Measurements from ENCODE around the gene KCTD10. TPM values are rescaled to one million over a fixed set of nuclear protein-coding genes. Genes with fewer than 3 reads are reported as not detected.
"Not testable (repeated sequence)": the region's sequence is repeated elsewhere in the genome, so short reads cannot be mapped to it uniquely, and the experiment has no call there.

Gene KCTD10
- total RNA-seq, 1 experiment from 2014 or later: 54.5 TPM

- H3K36me3 ChIP-seq (ENCODE audit: insufficient read depth, low read length, poor library complexity, severe bottlenecking): no peaks in the 10 kb centered on the region
- no peak overlapping the region for H3K4me3 ChIP-seq (ENCODE audit: low read depth, low read length, poor library complexity, severe bottlenecking)
- no TSS peak for BruUV-seq (replicated peaks)
- no peak for DNase-seq (ENCODE audit: low spot score)
- ChIA-PET CTCF (no interaction called here), POLR2A (ENCODE audit: low non-redundant PET) (no interaction called here)
- H3K27ac ChIP-seq (ENCODE audit: low read depth, low read length, poor library complexity, severe bottlenecking): no peak overlapping the region
- no peaks in the 10 kb centered on the region for H3K9me3 ChIP-seq (ENCODE audit: low read depth, low read length, poor library complexity, severe bottlenecking)
- intact Hi-C loops (cut with micrococcal nuclease; ENCODE audit: unreplicated experiment): loop anchor here (5.0 kb wide), 1 partner anchor 43 kb away; no protein-coding TSS in a partner anchor
- peaks cover 17% of the 10 kb centered on the region for H3K4me1 ChIP-seq (ENCODE audit: insufficient read depth, low read length, poor library complexity, severe bottlenecking)
- H3K27me3 ChIP-seq (replicated peaks; ENCODE audit: insufficient read depth, low read depth, low read length, poor library complexity): no peaks in the 10 kb centered on the region
- TF ChIP-seq, protein P1, sequence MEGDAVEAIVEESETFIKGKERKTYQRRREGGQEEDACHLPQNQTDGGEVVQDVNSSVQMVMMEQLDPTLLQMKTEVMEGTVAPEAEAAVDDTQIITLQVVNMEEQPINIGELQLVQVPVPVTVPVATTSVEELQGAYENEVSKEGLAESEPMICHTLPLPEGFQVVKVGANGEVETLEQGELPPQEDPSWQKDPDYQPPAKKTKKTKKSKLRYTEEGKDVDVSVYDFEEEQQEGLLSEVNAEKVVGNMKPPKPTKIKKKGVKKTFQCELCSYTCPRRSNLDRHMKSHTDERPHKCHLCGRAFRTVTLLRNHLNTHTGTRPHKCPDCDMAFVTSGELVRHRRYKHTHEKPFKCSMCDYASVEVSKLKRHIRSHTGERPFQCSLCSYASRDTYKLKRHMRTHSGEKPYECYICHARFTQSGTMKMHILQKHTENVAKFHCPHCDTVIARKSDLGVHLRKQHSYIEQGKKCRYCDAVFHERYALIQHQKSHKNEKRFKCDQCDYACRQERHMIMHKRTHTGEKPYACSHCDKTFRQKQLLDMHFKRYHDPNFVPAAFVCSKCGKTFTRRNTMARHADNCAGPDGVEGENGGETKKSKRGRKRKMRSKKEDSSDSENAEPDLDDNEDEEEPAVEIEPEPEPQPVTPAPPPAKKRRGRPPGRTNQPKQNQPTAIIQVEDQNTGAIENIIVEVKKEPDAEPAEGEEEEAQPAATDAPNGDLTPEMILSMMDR (conservative IDR thresholded peaks at IDR 0.05; ENCODE audit: low read depth, low read length): no peak
- no peak for TF ChIP-seq EZH2 (IDR thresholded peaks at IDR 0.05; ENCODE audit: borderline replicate concordance, low read depth, low read length, poor library complexity, severe bottlenecking)
Measured at GRCh38 chr12:109475121-109475520, 2.0 kb downstream of the KCTD10 start.

DNA sequence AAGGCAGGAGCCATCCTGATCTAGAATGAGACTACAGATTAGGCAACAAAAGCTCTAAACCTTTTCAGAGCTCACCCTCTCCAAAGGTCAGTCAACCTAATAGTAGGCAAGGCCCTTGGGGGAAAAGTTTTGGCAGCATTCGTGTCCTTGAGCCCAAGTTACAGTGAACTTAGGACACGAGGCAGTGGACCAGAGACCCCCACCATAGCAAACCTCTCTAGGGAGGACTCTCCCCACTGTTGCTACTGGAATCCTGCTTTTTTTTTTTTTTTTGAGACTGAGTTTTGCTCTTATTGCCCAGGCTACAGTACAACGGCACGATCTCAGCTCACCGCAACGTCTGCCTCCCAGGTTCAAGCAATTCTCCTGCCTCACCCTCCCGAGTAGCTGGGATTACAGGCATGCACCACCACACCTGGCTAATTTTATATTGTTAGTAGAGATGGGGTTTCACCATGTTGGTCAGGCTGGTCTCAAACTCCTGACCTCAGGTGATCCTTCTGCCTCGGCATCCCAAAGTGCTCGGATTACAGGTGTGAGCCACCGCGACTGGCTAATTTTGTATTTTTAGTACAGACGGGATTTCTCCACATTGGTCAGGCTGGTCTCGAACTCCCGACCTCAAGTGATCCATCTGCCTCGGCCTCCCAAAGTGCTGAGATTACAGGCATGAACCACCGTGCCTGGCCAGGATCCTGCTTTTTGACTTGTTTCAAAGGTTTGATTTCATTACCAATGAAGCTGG is 3.4 kb downstream of the KCTD10 start:
- DNase-seq (ENCODE audit: low spot score); POLR2A ChIA-PET (ENCODE audit: low non-redundant PET); BruUV-seq (replicated peaks); H3K9me3 ChIP-seq (ENCODE audit: low read depth, low read length, poor library complexity, severe bottlenecking); H3K27me3 ChIP-seq (replicated peaks; ENCODE audit: insufficient read depth, low read depth, low read length, poor library complexity); CTCF ChIA-PET; intact Hi-C loops (cut with micrococcal nuclease; ENCODE audit: unreplicated experiment); H3K4me3 ChIP-seq (ENCODE audit: low read depth, low read length, poor library complexity, severe bottlenecking); H3K36me3 ChIP-seq (ENCODE audit: insufficient read depth, low read length, poor library complexity, severe bottlenecking); H3K27ac ChIP-seq (ENCODE audit: low read depth, low read length, poor library complexity, severe bottlenecking): not testable (repeated sequence)
- H3K4me1 ChIP-seq (ENCODE audit: insufficient read depth, low read length, poor library complexity, severe bottlenecking): peaks cover 15% of the 10 kb centered on the region

DNA sequence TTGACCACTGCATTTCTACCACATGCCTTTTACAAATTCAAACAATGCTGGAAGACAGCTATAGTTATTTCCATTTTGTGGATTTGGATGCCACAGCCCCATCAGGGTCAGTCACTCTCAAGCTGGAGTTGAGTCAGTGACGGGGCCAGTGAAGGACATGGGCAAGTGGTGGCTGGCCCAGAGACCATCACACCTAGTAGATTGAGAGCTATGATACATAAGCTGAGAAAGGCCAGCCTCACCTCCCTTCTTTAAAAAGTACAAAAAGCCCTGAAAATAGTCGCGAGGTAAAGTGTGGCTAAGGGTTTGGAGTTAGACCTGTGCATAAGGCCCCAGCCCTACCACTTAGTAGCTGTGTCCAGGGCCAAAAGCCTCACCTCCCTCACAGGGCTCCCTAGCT is 4.1 kb downstream of the KCTD10 start:
- Histone ChIP-seq H3K4me1 (ENCODE audit: insufficient read depth, low read length, poor library complexity, severe bottlenecking) (peaks cover 14% of the 10 kb centered on the region), H3K27ac (ENCODE audit: low read depth, low read length, poor library complexity, severe bottlenecking) (no peak overlapping the region), H3K4me3 (ENCODE audit: low read depth, low read length, poor library complexity, severe bottlenecking) (no peak overlapping the region), H3K36me3 (ENCODE audit: insufficient read depth, low read length, poor library complexity, severe bottlenecking) (peaks cover 6% of the 10 kb centered on the region), H3K9me3 (ENCODE audit: low read depth, low read length, poor library complexity, severe bottlenecking) (no peaks in the 10 kb centered on the region), H3K27me3 (replicated peaks; ENCODE audit: insufficient read depth, low read depth, low read length, poor library complexity) (no peaks in the 10 kb centered on the region)
- BruUV-seq (replicated peaks): no TSS peak
- ChIA-PET CTCF (no interaction called here), POLR2A (ENCODE audit: low non-redundant PET) (no interaction called here)
- intact Hi-C loops (cut with micrococcal nuclease; ENCODE audit: unreplicated experiment): no loop called here
- DNase-seq (ENCODE audit: low spot score): no peak
- TF ChIP-seq, protein P1 (conservative IDR thresholded peaks at IDR 0.05; ENCODE audit: low read depth, low read length): no peak
- no peak for TF ChIP-seq EZH2 (IDR thresholded peaks at IDR 0.05; ENCODE audit: borderline replicate concordance, low read depth, low read length, poor library complexity, severe bottlenecking)

DNA sequence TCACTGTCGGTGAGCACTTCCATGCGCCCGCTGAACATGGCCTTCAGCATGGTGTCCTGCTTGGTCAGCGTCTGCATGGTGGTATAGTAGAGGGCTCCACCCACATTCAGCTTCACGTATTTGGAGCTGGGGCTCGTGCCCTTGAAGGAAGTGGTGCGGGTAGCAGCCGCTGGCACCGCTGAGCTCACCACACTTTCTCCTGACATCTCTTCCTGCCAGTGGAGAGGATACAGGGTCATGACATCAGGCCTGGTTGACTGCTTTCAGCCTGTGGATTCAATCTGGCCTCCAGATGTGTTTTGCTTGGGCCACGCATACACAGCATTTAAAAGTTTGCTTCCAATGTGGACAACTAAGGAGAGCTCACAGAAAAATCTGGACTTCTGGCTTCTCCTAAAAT is 7.6 kb downstream of the KCTD10 start:
- no peak overlapping the region for H3K27ac ChIP-seq (ENCODE audit: low read depth, low read length, poor library complexity, severe bottlenecking)
- intact Hi-C loops (cut with micrococcal nuclease; ENCODE audit: unreplicated experiment): no loop called here
- TF ChIP-seq EZH2 (IDR thresholded peaks at IDR 0.05; ENCODE audit: borderline replicate concordance, low read depth, low read length, poor library complexity, severe bottlenecking): no peak
- TF ChIP-seq, protein P1 (conservative IDR thresholded peaks at IDR 0.05; ENCODE audit: low read depth, low read length): no peak
- no peak overlapping the region for H3K4me3 ChIP-seq (ENCODE audit: low read depth, low read length, poor library complexity, severe bottlenecking)
- no TSS peak for BruUV-seq (replicated peaks)
- H3K9me3 ChIP-seq (ENCODE audit: low read depth, low read length, poor library complexity, severe bottlenecking): no peaks in the 10 kb centered on the region
- H3K36me3 ChIP-seq (ENCODE audit: insufficient read depth, low read length, poor library complexity, severe bottlenecking): peaks cover 6% of the 10 kb centered on the region
- H3K4me1 ChIP-seq (ENCODE audit: insufficient read depth, low read length, poor library complexity, severe bottlenecking): peaks cover 19% of the 10 kb centered on the region
- no peaks in the 10 kb centered on the region for H3K27me3 ChIP-seq (replicated peaks; ENCODE audit: insufficient read depth, low read depth, low read length, poor library complexity)
- ChIA-PET CTCF (no interaction called here), POLR2A (ENCODE audit: low non-redundant PET) (no interaction called here)
- no peak for DNase-seq (ENCODE audit: low spot score)

Data from A673 (cell line).